Measurements from ENCODE around the gene FTCD.

FTCD gene

GRCh38 chr21:46130831-46131587, 24.4 kb downstream of the FTCD start:
- Histone ChIP-seq H3K36me3 (replicated peaks; ENCODE audit: insufficient read depth, low read length) (no peaks in the 10 kb centered on the region), H3K4me2 (ENCODE audit: low read depth, low read length) (no peak overlapping the region), H2AFZ (ENCODE audit: low read length) (no peak overlapping the region), H3K4me1 (ENCODE audit: low read length) (no peaks in the 10 kb centered on the region), H4K20me1 (ENCODE audit: insufficient read depth, low read length) (no peaks in the 10 kb centered on the region), H3K9me3 (replicated peaks; ENCODE audit: insufficient read depth, low read length) (no peaks in the 10 kb centered on the region), H3K79me2 (ENCODE audit: low read length) (no peaks in the 10 kb centered on the region), H3K27ac (ENCODE audit: low read length) (no peak overlapping the region), H3K27me3 (replicated peaks; ENCODE audit: insufficient read depth, low read length) (peaks cover 79% of the 10 kb centered on the region), H3F3A (ENCODE audit: insufficient read depth, low read length) (no peaks in the 10 kb centered on the region), H3K4me3 (ENCODE audit: low read length) (no peak overlapping the region), H3K9ac (ENCODE audit: low read length) (no peak overlapping the region), H3K9me2 (replicated peaks; ENCODE audit: insufficient read depth, low read length) (no peaks in the 10 kb centered on the region)
- TF ChIP-seq EZH2 (optimal IDR thresholded peaks at IDR 0.05; ENCODE audit: low read depth, low read length) (no peak), EZH2phosphoT487 (IDR thresholded peaks at IDR 0.05; ENCODE audit: low read length) (no peak)
- TF ChIP-seq, protein P1, sequence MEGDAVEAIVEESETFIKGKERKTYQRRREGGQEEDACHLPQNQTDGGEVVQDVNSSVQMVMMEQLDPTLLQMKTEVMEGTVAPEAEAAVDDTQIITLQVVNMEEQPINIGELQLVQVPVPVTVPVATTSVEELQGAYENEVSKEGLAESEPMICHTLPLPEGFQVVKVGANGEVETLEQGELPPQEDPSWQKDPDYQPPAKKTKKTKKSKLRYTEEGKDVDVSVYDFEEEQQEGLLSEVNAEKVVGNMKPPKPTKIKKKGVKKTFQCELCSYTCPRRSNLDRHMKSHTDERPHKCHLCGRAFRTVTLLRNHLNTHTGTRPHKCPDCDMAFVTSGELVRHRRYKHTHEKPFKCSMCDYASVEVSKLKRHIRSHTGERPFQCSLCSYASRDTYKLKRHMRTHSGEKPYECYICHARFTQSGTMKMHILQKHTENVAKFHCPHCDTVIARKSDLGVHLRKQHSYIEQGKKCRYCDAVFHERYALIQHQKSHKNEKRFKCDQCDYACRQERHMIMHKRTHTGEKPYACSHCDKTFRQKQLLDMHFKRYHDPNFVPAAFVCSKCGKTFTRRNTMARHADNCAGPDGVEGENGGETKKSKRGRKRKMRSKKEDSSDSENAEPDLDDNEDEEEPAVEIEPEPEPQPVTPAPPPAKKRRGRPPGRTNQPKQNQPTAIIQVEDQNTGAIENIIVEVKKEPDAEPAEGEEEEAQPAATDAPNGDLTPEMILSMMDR (IDR thresholded peaks at IDR 0.05; ENCODE audit: low read length) = no peak
- DNase-seq = no peak

- Histone ChIP-seq H3K4me3 (ENCODE audit: low read length) (no peak overlapping the region), H3K36me3 (replicated peaks; ENCODE audit: insufficient read depth, low read length) (no peaks in the 10 kb centered on the region), H3K4me2 (ENCODE audit: low read depth, low read length) (no peak overlapping the region), H4K20me1 (ENCODE audit: insufficient read depth, low read length) (no peaks in the 10 kb centered on the region), H3K27me3 (replicated peaks; ENCODE audit: insufficient read depth, low read length) (peaks cover 83% of the 10 kb centered on the region), H3K9me2 (replicated peaks; ENCODE audit: insufficient read depth, low read length) (no peaks in the 10 kb centered on the region), H3K27ac (ENCODE audit: low read length) (no peak overlapping the region), H3K4me1 (ENCODE audit: low read length) (no peaks in the 10 kb centered on the region), H3K79me2 (ENCODE audit: low read length) (no peaks in the 10 kb centered on the region), H2AFZ (ENCODE audit: low read length) (no peak overlapping the region), H3K9ac (ENCODE audit: low read length) (no peak overlapping the region), H3F3A (ENCODE audit: insufficient read depth, low read length) (no peaks in the 10 kb centered on the region), H3K9me3 (replicated peaks; ENCODE audit: insufficient read depth, low read length) (no peaks in the 10 kb centered on the region)
- no peak for DNase-seq
- TF ChIP-seq EZH2phosphoT487 (IDR thresholded peaks at IDR 0.05; ENCODE audit: low read length) (no peak), EZH2 (optimal IDR thresholded peaks at IDR 0.05; ENCODE audit: low read depth, low read length) (no peak)
- TF ChIP-seq, protein P1 (IDR thresholded peaks at IDR 0.05; ENCODE audit: low read length) = no peak
Measured at GRCh38 chr21:46129846-46130651, 25.3 kb downstream of the FTCD start.

DNA sequence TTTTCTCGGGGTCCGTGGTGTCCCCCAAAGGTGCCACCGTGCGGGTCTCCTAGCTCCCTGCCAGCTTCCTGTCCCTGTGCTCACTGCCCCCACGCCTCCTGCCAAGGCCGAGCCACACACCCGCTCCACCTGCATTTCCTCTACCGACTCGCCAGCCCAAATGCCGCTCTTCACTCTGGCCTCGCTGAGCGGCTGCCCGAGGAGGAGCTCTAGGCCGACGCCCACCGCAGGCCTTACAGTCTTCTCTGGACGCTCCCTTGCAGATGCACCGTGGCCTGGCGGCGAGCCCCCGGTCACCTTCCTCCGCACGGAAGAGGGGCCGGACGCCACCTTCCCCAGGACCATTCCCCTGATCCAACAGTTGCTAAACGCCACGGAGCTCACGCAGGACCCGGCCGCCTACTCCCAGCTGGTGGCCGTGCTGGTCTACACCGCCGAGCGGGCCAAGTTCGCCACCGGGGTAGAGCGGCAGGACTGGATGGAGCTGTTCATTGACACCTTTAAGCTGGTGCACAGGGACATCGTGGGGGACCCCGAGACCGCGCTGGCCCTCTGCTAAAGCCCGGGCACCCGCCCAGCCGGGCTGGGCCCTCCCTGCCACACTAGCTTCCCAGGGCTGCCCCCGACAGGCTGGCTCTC, 26.3 kb downstream of the FTCD start:
- no peak overlapping the region for H2AFZ ChIP-seq (ENCODE audit: low read length)
- no peaks in the 10 kb centered on the region for H3K9me2 ChIP-seq (replicated peaks; ENCODE audit: insufficient read depth, low read length)
- no peaks in the 10 kb centered on the region for H3K4me1 ChIP-seq (ENCODE audit: low read length)
- TF ChIP-seq EZH2 (optimal IDR thresholded peaks at IDR 0.05; ENCODE audit: low read depth, low read length) = no peak
- H3K27me3 ChIP-seq (replicated peaks; ENCODE audit: insufficient read depth, low read length) = peaks cover 84% of the 10 kb centered on the region
- no peak overlapping the region for H3K9ac ChIP-seq (ENCODE audit: low read length)
- H3K4me2 ChIP-seq (ENCODE audit: low read depth, low read length) = no peak overlapping the region
- no peaks in the 10 kb centered on the region for H3K36me3 ChIP-seq (replicated peaks; ENCODE audit: insufficient read depth, low read length)
- H3K27ac ChIP-seq (ENCODE audit: low read length) = no peak overlapping the region
- H3F3A ChIP-seq (ENCODE audit: insufficient read depth, low read length) = no peaks in the 10 kb centered on the region
- DNase-seq = no peak
- H3K79me2 ChIP-seq (ENCODE audit: low read length) = no peaks in the 10 kb centered on the region
- no peaks in the 10 kb centered on the region for H4K20me1 ChIP-seq (ENCODE audit: insufficient read depth, low read length)
- no peaks in the 10 kb centered on the region for H3K9me3 ChIP-seq (replicated peaks; ENCODE audit: insufficient read depth, low read length)
- no peak overlapping the region for H3K4me3 ChIP-seq (ENCODE audit: low read length)

Data from MM.1S (cell line).